Epidermal melanocyte (primary cell): ENCODE measurements around the gene JUNB.
A peak's percentile ranks its signal among the peaks of the same experiment; 100 is the strongest.
"Not testable (repeated sequence)": the region's sequence is repeated elsewhere in the genome, so short reads cannot be mapped to it uniquely, and the experiment has no call there.

ENCODE experiments used
- DNase-seq: peaks from one replicate; pipeline ENCODE4 v3.0.0; 2011; ENCODE audit warnings: low spot score; ENCODE audit not compliant: insufficient read length

JUNB gene

DNA sequence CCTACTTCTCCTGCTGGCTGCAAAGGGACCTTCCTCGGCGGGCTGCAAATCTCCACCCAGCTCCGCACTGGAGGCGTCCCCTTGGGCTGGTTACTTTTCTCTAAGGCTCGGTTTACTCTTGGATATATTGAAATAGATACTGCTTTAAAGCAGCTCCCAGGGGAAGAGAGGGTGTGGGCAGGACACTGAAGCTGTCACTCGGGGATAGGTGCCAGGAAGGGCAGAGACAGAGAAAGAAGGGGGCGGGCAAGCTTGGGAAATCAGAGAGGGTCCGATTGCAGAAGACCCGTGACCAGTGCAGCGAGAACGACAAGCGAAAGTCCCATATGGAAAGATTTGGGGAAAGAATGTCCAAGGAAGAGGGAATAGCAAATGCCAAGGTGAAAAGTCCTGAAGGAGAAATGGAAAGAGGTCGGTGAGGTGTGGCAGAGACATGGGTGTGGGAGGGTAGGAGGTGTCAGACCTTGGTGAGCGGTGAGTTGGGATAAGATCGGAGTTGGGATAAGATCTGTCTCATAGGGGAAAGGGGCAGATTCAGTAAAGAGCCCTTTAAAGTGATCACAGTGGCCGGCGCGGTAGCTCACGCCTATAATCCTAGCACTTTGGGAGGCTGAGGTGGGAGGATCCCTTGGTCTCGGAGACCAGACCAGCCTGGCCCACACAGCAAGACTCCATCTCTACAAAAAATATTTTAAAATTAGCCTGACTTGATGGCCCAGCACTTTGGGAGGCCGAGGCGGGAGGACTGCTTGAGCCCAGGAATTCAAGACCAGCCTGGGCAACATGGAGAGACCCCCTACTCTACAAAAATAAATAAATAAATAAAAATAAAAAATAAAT lies 11.2 kb downstream of the JUNB start:
- DNase-seq = peak; percentile 38

DNA sequence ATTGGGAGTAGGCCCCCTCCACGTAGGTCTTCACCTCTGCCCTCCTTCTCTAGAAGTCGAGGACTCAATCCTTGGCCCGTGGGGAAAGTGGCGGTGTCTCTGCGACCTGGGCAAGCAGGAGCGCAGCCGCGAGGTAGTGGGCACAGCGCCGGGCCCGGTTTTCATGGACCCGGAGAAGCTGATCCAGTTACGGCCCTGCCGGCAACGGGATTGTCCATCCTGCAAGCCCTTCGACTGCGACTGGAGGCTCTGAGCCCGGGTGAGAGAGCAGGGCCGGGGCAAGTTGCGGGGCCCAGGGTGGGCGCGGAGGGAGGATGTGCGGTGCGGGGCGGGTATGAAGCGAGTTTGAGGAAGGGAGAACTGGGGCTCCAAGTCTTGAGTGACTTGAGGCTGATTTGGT lies 12.8 kb downstream of the JUNB start:
- DNase-seq = peak; percentile 0

GRCh38 chr19:12806242-12807081 lies 15.2 kb downstream of the JUNB start, which contains the start of gene RNASEH2A:
RNASEH2A (plus strand) TSS chr19:12806584; CDS start chr19:12806674, 90 bp downstream.
- DNase-seq = peak; percentile 96

- DNase-seq = no peak
These were observed 23.8 kb downstream of the JUNB start for GRCh38 chr19:12815088-12815487.

DNA sequence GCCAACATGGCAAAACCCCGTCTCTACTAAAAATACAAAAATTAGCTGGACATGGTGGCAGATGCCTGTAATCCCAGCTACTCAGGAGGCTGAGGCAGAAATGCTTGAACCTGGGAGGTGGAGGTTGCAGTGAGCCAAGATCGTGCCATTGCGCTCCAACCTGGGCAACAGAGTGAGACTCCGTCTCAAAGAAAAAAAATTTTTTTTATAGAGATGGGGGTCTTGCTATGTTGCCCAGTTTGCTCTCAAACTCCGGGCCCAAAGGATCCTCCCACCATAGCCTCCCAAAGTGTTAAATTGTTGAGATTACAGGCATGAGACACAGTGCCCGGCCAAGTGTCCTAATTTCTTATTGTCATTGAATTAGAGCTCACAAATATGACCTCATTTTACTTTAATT lies 25.9 kb downstream of the JUNB start:
- DNase-seq = not testable (repeated sequence)

DNA sequence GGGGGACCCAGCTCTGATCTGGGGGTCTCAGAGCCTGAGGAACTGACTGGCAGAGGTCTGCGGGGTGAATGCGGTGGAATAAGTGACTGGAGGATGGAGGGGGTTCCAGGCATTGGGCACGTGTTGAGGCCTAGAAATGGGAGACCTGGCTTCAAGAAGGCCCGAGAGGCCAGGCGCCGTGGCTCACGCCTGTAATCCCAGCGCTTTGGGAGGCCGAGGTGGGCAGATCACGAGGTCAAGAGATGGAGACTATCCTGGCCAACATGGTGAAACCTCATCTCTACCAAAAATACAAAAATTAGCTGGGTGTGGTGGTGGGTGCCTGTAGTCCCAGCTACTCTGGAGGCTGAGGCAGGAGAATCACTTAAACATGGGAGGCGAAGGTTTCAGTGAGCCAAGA lies 26.5 kb downstream of the JUNB start:
- peak; percentile 5 for DNase-seq

DNA sequence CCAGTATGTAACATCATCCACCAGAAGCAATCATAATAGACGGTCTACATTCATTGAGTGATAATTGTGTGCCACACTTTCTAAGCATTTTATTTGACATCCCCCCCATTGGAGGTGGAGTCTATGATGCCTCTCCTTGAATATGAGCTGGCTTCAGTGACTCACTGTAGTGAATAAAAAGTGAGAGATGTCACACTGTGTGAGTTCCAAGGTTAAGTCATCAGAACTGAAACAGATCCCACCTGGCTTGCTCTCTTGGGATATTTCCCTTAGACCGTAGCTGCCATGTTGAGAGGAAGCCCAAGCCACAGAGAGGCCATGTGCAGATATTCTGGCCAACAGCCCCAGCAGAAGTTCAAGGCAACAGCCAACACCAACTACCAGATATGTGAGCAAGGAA lies 30.5 kb downstream of the JUNB start:
- peak; percentile 13 for DNase-seq

- DNase-seq = no peak
These were observed 34.2 kb downstream of the JUNB start for GRCh38 chr19:12825254-12826131.

- DNase-seq = no peak
These were observed 37.2 kb downstream of the JUNB start for GRCh38 chr19:12828494-12828893.

- DNase-seq = peak; percentile 14
These were observed 42.1 kb downstream of the JUNB start for GRCh38 chr19:12833418-12833737.

GRCh38 chr19:12833738-12834565 lies 42.7 kb downstream of the JUNB start:
- DNase-seq = peak; percentile 17

DNA sequence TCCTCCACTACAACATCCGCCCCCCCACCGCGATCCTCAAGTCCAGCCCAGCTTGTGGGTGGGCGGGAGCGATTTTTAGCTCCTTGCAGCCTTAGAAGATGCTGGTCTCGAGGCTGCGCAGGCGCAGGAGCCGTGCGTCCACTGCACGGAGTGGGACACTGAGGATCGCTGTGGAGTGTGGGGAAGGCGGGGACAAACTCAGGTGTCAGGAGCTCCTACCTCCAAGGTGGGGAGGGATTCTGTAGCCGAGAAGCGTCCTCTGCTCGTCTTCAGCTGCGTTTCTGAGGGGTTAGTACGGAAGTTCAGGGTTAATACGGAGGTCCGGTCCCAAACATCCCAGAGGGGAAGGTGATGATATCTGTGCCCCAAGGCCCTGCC lies 43.3 kb downstream of the JUNB start, which contains the start of gene RTBDN:
RTBDN (minus strand) TSS at position 14 of the 378 bp plus-strand sequence. CDS start 4,600 bp downstream, outside the sequence.
- no peak for DNase-seq

GRCh38 chr19:12834976-12835757 lies 43.9 kb downstream of the JUNB start:
- peak; percentile 20 for DNase-seq

GRCh38 chr19:12836529-12836863 lies 45.2 kb downstream of the JUNB start:
- no peak for DNase-seq

DNA sequence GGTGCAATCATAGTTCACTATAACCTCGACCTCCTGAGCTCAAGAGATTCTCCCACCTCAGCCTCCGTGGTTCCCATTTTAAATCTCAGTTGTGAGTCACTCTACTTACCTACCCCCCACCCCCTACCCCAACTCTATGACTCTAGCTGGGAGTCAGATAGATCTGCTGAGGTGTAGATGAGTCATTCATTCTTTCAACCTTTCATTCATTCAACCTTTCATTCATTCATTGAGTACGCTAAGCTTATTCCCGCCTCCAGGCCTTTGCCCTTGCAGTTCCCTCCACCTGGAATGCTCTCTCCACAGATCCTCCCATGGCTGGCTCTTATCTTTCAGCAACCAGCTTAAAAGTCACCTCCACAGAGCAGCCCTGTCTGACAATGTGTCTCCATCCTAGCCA lies 45.9 kb downstream of the JUNB start:
- DNase-seq = no peak

- DNase-seq = peak; percentile 12
These were observed 47.0 kb downstream of the JUNB start, which contains the start of gene MAST1 for GRCh38 chr19:12838182-12838885. MAST1 (plus strand) TSS chr19:12838515; CDS start chr19:12838573, 58 bp downstream.

DNA sequence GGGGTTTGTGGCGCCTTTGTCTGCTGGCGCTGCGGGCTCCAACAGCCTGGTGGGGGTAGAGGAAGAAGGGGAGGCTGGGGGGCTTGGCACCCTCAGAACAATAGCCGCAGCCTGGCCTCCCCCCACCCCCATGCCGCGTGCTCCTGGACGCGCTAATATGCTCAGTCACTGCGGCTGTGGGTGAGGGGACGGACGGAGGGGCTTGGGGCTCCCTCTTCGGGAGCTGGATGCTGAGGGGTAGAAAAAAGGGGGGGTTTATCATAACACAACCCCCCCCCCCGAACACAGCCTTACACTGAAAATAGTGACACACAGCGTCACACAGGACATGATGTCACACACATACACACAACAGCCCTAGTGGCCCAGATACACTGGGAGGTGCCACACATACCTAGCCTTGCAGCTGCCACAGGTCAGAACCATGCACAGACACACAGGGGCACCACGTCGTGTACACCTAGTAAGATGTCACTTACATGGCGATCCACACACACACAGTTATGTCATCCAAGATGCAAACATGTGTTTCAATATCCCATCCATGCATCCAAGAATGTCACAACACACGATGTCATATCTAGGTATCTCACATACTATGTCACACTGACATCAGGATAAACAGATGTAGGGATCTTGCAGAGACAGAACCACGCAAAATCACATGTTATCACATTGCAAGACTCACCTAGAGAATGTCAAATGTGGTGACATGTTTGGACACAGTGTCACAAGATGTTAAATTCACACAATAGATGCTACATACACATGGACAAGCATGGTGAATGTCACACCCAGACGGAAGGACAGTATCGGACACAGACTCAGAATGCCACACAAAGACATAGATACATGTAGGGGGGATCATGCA lies 47.8 kb downstream of the JUNB start:
- no peak for DNase-seq
